ENCODE results near the gene KANSL2. TPM values are rescaled to one million over a fixed set of nuclear protein-coding genes. Genes with fewer than 3 reads are reported as not detected.
"Not testable (repeated sequence)": the region's sequence is repeated elsewhere in the genome, so short reads cannot be mapped to it uniquely, and the experiment has no call there.

KANSL2 gene
- polyA plus RNA-seq, 3 donors, result 12.2 to 20.3 (median 12.5) TPM

GRCh38 chr12:48682927-48683326, 889 bp upstream of the KANSL2 start:
- no peak overlapping the region for H3K27ac Mint-ChIP-seq
- peaks cover 16 to 17% of the 10 kb centered on the region in 2 donors for H3K36me3 Mint-ChIP-seq
- Histone ChIP-seq H3K27me3 (ENCODE audit: control insufficient read depth in 2 of 2, insufficient read depth in 2 of 2, low read length in 2 of 2) (no peaks in the 10 kb centered on the region), H4K20me1 (ENCODE audit: insufficient read depth, low read length) (peaks cover 33% of the 10 kb centered on the region), H2AFZ (ENCODE audit: insufficient read depth, low read depth, low read length, poor library complexity, severe bottlenecking) (peak overlapping the region; percentile 89), H3K4me2 (replicated peaks; ENCODE audit: extremely low read depth, low read length, poor library complexity, severe bottlenecking) (peak overlapping the region; percentile 94), H3K9me3 (replicated peaks in 1 of 2; ENCODE audit: control insufficient read depth in 1 of 2, insufficient read depth in 1 of 2, low read length in 2 of 2) (no peaks in the 10 kb centered on the region), H3K36me3 (replicated peaks in 1 of 2; ENCODE audit: control insufficient read depth in 1 of 2, insufficient read depth in 2 of 2, low read length in 2 of 2) (peaks cover 0 to 14% of the 10 kb centered on the region in 2 donors), H3K4me3 (replicated peaks in 1 of 3; ENCODE audit: low read depth in 2 of 3, low read length in 3 of 3) (peak overlapping the region; percentile 67 to 93 (median 84)), H3K9ac (ENCODE audit: insufficient read depth, low read length, poor library complexity, severe bottlenecking) (no peak overlapping the region), H3K4me1 (ENCODE audit: control insufficient read depth in 1 of 2, insufficient read depth in 2 of 2, low read length in 2 of 2) (peaks cover 35 to 38% of the 10 kb centered on the region in 2 donors), H3K27ac (ENCODE audit: low read depth in 1 of 2, low read length in 2 of 2) (no peak overlapping the region), H3K79me2 (ENCODE audit: insufficient read depth, low read length) (peaks cover 41% of the 10 kb centered on the region)
- peaks cover 0 to 2% (median 0%) of the 10 kb centered on the region in 7 donors for H3K9me3 Mint-ChIP-seq
- H3K4me1 Mint-ChIP-seq, result peaks cover 42% of the 10 kb centered on the region
- H3K4me3 Mint-ChIP-seq, result peak overlapping the region in 1 of 2 donors; percentile 96
- no CpG with 5 or more reads among the region's 2 CpGs for WGBS (ENCODE audit: insufficient coverage)
- peaks cover 2 to 12% (median 3%) of the 10 kb centered on the region in 3 donors for H3K27me3 Mint-ChIP-seq (ENCODE audit: low read depth in 3 of 3)
- DNase-seq, result no peak
- intact Hi-C loops (cut with micrococcal nuclease), result loop anchor here in 1 of 2 donors (2.0 kb wide), 1 partner anchor 34 kb away; the partner anchor contains the start of gene CCNT1
- TF ChIP-seq CTCF (IDR thresholded peaks at IDR 0.05), result no peak

- not testable (repeated sequence) for DNase-seq; H3K27me3 ChIP-seq (ENCODE audit: control insufficient read depth in 2 of 2, insufficient read depth in 2 of 2, low read length in 2 of 2); H3K9me3 Mint-ChIP-seq; H3K9me3 ChIP-seq (replicated peaks in 1 of 2; ENCODE audit: control insufficient read depth in 1 of 2, insufficient read depth in 1 of 2, low read length in 2 of 2)
- H4K20me1 ChIP-seq (ENCODE audit: insufficient read depth, low read length), result peaks cover 36% of the 10 kb centered on the region
- peak overlapping the region; percentile 96 to 98 for H3K4me3 Mint-ChIP-seq
- peaks cover 0 to 10% of the 10 kb centered on the region in 2 donors for H3K36me3 ChIP-seq (replicated peaks in 1 of 2; ENCODE audit: control insufficient read depth in 1 of 2, insufficient read depth in 2 of 2, low read length in 2 of 2)
- H3K27ac ChIP-seq (ENCODE audit: low read depth in 1 of 2, low read length in 2 of 2), result peak overlapping the region in 1 of 2 donors; percentile 94
- H3K79me2 ChIP-seq (ENCODE audit: insufficient read depth, low read length), result peaks cover 45% of the 10 kb centered on the region
- H3K27me3 Mint-ChIP-seq (ENCODE audit: low read depth in 3 of 3), result peaks cover 2 to 12% (median 3%) of the 10 kb centered on the region in 3 donors
- peak overlapping the region; percentile 89 for H2AFZ ChIP-seq (ENCODE audit: insufficient read depth, low read depth, low read length, poor library complexity, severe bottlenecking)
- H3K4me1 ChIP-seq (ENCODE audit: control insufficient read depth in 1 of 2, insufficient read depth in 2 of 2, low read length in 2 of 2), result peaks cover 39 to 42% of the 10 kb centered on the region in 2 donors
- H3K4me1 Mint-ChIP-seq, result peaks cover 46% of the 10 kb centered on the region
- peak overlapping the region; percentile 67 to 93 (median 84) for H3K4me3 ChIP-seq (replicated peaks in 1 of 3; ENCODE audit: low read depth in 2 of 3, low read length in 3 of 3)
- peaks cover 14 to 15% of the 10 kb centered on the region in 2 donors for H3K36me3 Mint-ChIP-seq
- intact Hi-C loops (cut with micrococcal nuclease), result loop anchor here in 1 of 2 donors (2.0 kb wide), 1 partner anchor 34 kb away; the partner anchor contains the start of gene CCNT1
- peak overlapping the region; percentile 94 for H3K4me2 ChIP-seq (replicated peaks; ENCODE audit: extremely low read depth, low read length, poor library complexity, severe bottlenecking)
- H3K9ac ChIP-seq (ENCODE audit: insufficient read depth, low read length, poor library complexity, severe bottlenecking), result peak overlapping the region; percentile 88
- peak overlapping the region in 5 of 7 donors; percentile 30 to 97 (median 95) for H3K27ac Mint-ChIP-seq
- 1% methylated on average over 12 of the region's 19 CpGs for WGBS (ENCODE audit: insufficient coverage)
Observed at GRCh38 chr12:48682533-48682905, 481 bp upstream of the KANSL2 start.
